Mesothelial cell of epicardium (in vitro differentiated cells): ENCODE results near the gene ASTN2. TPM values are rescaled to one million over a fixed set of nuclear protein-coding genes. Genes with fewer than 3 reads are reported as not detected.

Experiments
- DNase-seq, 2 experiments: peaks; one replicate each; pipeline ENCODE4 v3.0.0; 2021; ENCODE audit warnings: low spot score in 2 of 2; ENCODE audit not compliant: unreplicated experiment in 2 of 2
- H3K27ac Mint-ChIP-seq: 2 replicates; pipeline ENCODE4 v1.8.0; 2021; ENCODE audit warnings: mixed read lengths
- H3K27me3 Mint-ChIP-seq: 2 replicates; pipeline ENCODE4 v1.8.0; 2021; ENCODE audit warnings: low read depth, mixed read lengths
- H3K36me3 Mint-ChIP-seq: 2 replicates; pipeline ENCODE4 v1.8.0; 2021; ENCODE audit warnings: mixed read lengths
- H3K4me1 Mint-ChIP-seq: 2 replicates; pipeline ENCODE4 v1.8.0; 2021; ENCODE audit warnings: mixed read lengths
- H3K4me3 Mint-ChIP-seq: 2 replicates; pipeline ENCODE4 v1.8.0; 2021; ENCODE audit warnings: mild to moderate bottlenecking, moderate library complexity, mixed read lengths
- H3K9me3 Mint-ChIP-seq: 2 replicates; pipeline ENCODE4 v1.8.0; 2021; ENCODE audit warnings: mixed read lengths
- CTCF ChIP-seq: fragments of 200-600 bp; sonication (generic); IDR thresholded peaks from one replicate; pipeline ENCODE4 v1.5.0; 2021; ENCODE audit warnings: antibody characterized with exemption; ENCODE audit not compliant: unreplicated experiment
- total RNA-seq: library from RNA; stranded (reverse); gene quantifications from 3 replicates; pipeline ENCODE4 v1.2.1, GENCODE V29; 2021

Gene ASTN2
- total RNA-seq, 1 donor from 2014 or later = 12.2 TPM

DNA sequence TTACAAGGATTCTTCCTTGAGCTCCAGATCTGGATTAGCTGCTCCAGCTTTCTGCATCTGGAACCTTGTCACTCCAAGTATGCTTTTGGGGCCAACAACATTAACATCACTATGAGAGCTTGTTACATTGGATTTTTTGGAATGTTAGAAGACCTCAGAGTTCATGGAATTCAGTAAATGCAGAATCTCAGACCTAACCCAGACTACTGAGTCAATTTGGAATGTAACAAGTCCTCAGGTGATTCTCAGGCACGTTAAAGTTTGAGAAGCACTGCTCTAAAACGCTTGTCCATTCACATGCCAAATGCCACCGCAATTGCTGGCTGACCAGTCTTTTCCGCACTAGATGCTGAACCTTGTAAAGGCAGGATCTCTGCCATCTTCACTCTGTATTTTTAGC lies 979.2 kb downstream of the ASTN2 start:
- H3K36me3 Mint-ChIP-seq = peaks cover 12% of the 10 kb centered on the region
- no peaks in the 10 kb centered on the region for H3K27me3 Mint-ChIP-seq

GRCh38 chr9:116434314-116434713 lies 980.5 kb downstream of the ASTN2 start:
- Mint-ChIP-seq H3K27ac (no peak overlapping the region), H3K27me3 (no peaks in the 10 kb centered on the region), H3K36me3 (peaks cover 6% of the 10 kb centered on the region), H3K4me1 (peaks cover 7% of the 10 kb centered on the region), H3K9me3 (peaks cover 4% of the 10 kb centered on the region), H3K4me3 (no peak overlapping the region)
- TF ChIP-seq CTCF = no peak
- DNase-seq = no peak

More for the DNA sequence above, 979.2 kb downstream of the ASTN2 start:
- H3K27ac Mint-ChIP-seq = no peak overlapping the region
- H3K9me3 Mint-ChIP-seq = peaks cover 4% of the 10 kb centered on the region
- peaks cover 3% of the 10 kb centered on the region for H3K4me1 Mint-ChIP-seq
- no peak for TF ChIP-seq CTCF
- H3K4me3 Mint-ChIP-seq = no peak overlapping the region
- no peak for DNase-seq

DNA sequence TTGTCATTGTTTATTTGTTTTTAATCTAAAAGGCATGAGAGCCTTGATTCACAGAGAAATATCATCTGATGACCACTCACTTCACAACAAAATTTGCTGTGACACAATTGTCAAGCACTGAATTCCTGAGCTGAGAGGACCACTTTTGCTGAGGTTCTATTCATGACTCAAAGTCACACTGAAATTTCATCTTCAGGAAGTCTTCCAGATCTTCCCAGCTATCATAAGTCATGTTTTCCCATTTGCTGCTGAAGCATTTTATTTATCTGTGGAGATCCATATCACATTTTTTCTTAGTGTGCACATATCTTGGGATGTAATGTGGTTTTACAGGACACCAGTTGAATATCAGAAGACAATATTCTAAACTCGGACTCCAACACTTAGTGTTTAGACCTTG lies 982.8 kb downstream of the ASTN2 start:
- no peak for TF ChIP-seq CTCF
- Mint-ChIP-seq H3K4me1 (peaks cover 5% of the 10 kb centered on the region), H3K27me3 (no peaks in the 10 kb centered on the region), H3K36me3 (peaks cover 4% of the 10 kb centered on the region), H3K9me3 (peaks cover 8% of the 10 kb centered on the region), H3K4me3 (no peak overlapping the region), H3K27ac (no peak overlapping the region)
- no peak for DNase-seq

GRCh38 chr9:116430849-116431248 lies 984.0 kb downstream of the ASTN2 start:
- Mint-ChIP-seq H3K4me3 (no peak overlapping the region), H3K9me3 (peaks cover 4% of the 10 kb centered on the region)

GRCh38 chr9:116425244-116425643 lies 989.6 kb downstream of the ASTN2 start:
- Mint-ChIP-seq H3K4me3 (no peak overlapping the region), H3K27ac (no peak overlapping the region), H3K4me1 (no peaks in the 10 kb centered on the region), H3K9me3 (peaks cover 4% of the 10 kb centered on the region), H3K27me3 (no peaks in the 10 kb centered on the region), H3K36me3 (peaks cover 4% of the 10 kb centered on the region)
- DNase-seq = no peak
- no peak for TF ChIP-seq CTCF

More at GRCh38 chr9:116430849-116431248, 984.0 kb downstream of the ASTN2 start:
- no peak for TF ChIP-seq CTCF
- H3K36me3 Mint-ChIP-seq = no peaks in the 10 kb centered on the region
- DNase-seq = no peak
- no peaks in the 10 kb centered on the region for H3K27me3 Mint-ChIP-seq
- H3K4me1 Mint-ChIP-seq = peaks cover 5% of the 10 kb centered on the region
- H3K27ac Mint-ChIP-seq = no peak overlapping the region

- DNase-seq = no peak
- H3K4me3 Mint-ChIP-seq = no peak overlapping the region
- peaks cover 4% of the 10 kb centered on the region for H3K36me3 Mint-ChIP-seq
- TF ChIP-seq CTCF = no peak
- no peaks in the 10 kb centered on the region for H3K4me1 Mint-ChIP-seq
- no peak overlapping the region for H3K27ac Mint-ChIP-seq
- H3K27me3 Mint-ChIP-seq = no peaks in the 10 kb centered on the region
- peaks cover 4% of the 10 kb centered on the region for H3K9me3 Mint-ChIP-seq
These were observed 991.7 kb downstream of the ASTN2 start for GRCh38 chr9:116423149-116423548.
